ENCODE data around the gene THADA. TPM values are rescaled to one million over a fixed set of nuclear protein-coding genes. Genes with fewer than 3 reads are reported as not detected.
"Not testable (repeated sequence)": the region's sequence is repeated elsewhere in the genome, so short reads cannot be mapped to it uniquely, and the experiment has no call there.

Gene THADA, protein sequence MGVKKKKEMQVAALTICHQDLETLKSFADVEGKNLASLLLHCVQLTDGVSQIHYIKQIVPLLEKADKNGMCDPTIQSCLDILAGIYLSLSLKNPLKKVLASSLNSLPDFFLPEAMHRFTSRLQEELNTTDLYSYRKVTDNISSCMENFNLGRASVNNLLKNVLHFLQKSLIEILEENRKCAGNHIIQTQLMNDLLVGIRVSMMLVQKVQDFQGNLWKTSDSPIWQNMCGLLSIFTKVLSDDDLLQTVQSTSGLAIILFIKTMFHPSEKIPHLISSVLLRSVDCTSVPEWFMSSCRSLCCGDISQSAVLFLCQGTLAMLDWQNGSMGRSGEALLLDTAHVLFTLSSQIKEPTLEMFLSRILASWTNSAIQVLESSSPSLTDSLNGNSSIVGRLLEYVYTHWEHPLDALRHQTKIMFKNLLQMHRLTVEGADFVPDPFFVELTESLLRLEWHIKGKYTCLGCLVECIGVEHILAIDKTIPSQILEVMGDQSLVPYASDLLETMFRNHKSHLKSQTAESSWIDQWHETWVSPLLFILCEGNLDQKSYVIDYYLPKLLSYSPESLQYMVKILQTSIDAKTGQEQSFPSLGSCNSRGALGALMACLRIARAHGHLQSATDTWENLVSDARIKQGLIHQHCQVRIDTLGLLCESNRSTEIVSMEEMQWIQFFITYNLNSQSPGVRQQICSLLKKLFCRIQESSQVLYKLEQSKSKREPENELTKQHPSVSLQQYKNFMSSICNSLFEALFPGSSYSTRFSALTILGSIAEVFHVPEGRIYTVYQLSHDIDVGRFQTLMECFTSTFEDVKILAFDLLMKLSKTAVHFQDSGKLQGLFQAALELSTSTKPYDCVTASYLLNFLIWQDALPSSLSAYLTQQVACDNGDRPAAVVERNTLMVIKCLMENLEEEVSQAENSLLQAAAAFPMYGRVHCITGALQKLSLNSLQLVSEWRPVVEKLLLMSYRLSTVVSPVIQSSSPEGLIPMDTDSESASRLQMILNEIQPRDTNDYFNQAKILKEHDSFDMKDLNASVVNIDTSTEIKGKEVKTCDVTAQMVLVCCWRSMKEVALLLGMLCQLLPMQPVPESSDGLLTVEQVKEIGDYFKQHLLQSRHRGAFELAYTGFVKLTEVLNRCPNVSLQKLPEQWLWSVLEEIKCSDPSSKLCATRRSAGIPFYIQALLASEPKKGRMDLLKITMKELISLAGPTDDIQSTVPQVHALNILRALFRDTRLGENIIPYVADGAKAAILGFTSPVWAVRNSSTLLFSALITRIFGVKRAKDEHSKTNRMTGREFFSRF (N-terminal part only)
- 50.6 TPM for total RNA-seq

GRCh38 chr2:43595603-43596412, at the start of gene THADA:
THADA (minus strand) TSS chr2:43596038; CDS start chr2:43592392, 3,646 bp downstream.
- H3K36me3 ChIP-seq (ENCODE audit: control insufficient read depth in 3 of 3, insufficient read depth in 3 of 3, low read length in 3 of 3) = peaks cover 0 to 5% (median 4%) of the 10 kb centered on the region in 3 donors
- H3K9ac ChIP-seq (ENCODE audit: low read depth in 1 of 3, low read length in 3 of 3) = peak within 1 kb of the TSS; percentile 89 to 93 (median 89)
- peak within 1 kb of the TSS; percentile 93 for H3K27ac ChIP-seq (ENCODE audit: low read depth, low read length)
- peaks cover 6 to 17% (median 14%) of the 10 kb centered on the region in 3 donors for H3K4me1 ChIP-seq (ENCODE audit: control insufficient read depth in 3 of 3, insufficient read depth in 3 of 3, low read length in 3 of 3)
- no peaks in the 10 kb centered on the region for H3K9me3 ChIP-seq (ENCODE audit: control insufficient read depth in 3 of 3, low read length in 3 of 3)
- H3K27me3 ChIP-seq (ENCODE audit: control insufficient read depth in 3 of 3, insufficient read depth in 3 of 3, low read length in 3 of 3) = no peaks in the 10 kb centered on the region
- H3K4me3 ChIP-seq (ENCODE audit: low read length in 3 of 3) = peak within 1 kb of the TSS; percentile 93 to 99 (median 96)

GRCh38 chr2:43643680-43644079, 47.8 kb upstream of the THADA start:
- no peaks in the 10 kb centered on the region for H3K4me1 ChIP-seq (ENCODE audit: control insufficient read depth in 3 of 3, insufficient read depth in 3 of 3, low read length in 3 of 3)
- no peak overlapping the region for H3K9ac ChIP-seq (ENCODE audit: low read depth in 1 of 3, low read length in 3 of 3)
- H3K4me3 ChIP-seq (ENCODE audit: low read length in 3 of 3) = no peak overlapping the region
- H3K27ac ChIP-seq (ENCODE audit: low read depth, low read length) = no peak overlapping the region
- H3K36me3 ChIP-seq (ENCODE audit: control insufficient read depth in 3 of 3, insufficient read depth in 3 of 3, low read length in 3 of 3) = no peaks in the 10 kb centered on the region
- H3K27me3 ChIP-seq (ENCODE audit: control insufficient read depth in 3 of 3, insufficient read depth in 3 of 3, low read length in 3 of 3) = no peaks in the 10 kb centered on the region
- no peaks in the 10 kb centered on the region for H3K9me3 ChIP-seq (ENCODE audit: control insufficient read depth in 3 of 3, low read length in 3 of 3)

DNA sequence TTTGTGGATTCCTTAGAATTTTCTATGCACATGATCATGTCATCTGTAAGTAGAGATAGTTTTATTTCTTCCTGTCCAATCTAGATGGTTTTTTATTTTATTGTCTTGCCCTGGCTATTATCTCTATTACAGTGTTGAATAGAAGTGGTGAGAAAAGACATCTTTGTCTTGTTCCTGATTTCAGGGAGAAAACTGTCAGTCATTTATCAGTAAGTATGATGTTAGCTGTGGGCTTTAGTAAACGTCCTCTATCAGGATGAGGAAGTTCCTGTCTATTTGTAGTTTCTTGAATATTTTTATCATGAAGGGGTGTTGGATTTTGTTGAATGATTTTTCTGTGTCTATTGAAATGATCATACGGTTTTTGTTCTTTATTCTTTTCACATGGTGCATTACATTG, 46.5 kb upstream of the THADA start:
- Histone ChIP-seq H3K4me3 (ENCODE audit: low read length in 3 of 3) (no peak overlapping the region), H3K27ac (ENCODE audit: low read depth, low read length) (no peak overlapping the region), H3K27me3 (ENCODE audit: control insufficient read depth in 3 of 3, insufficient read depth in 3 of 3, low read length in 3 of 3) (peaks cover 0 to 8% (median 3%) of the 10 kb centered on the region in 3 donors), H3K36me3 (ENCODE audit: control insufficient read depth in 3 of 3, insufficient read depth in 3 of 3, low read length in 3 of 3) (no peaks in the 10 kb centered on the region), H3K9me3 (ENCODE audit: control insufficient read depth in 3 of 3, low read length in 3 of 3) (no peaks in the 10 kb centered on the region), H3K4me1 (ENCODE audit: control insufficient read depth in 3 of 3, insufficient read depth in 3 of 3, low read length in 3 of 3) (peaks cover 0 to 4% (median 4%) of the 10 kb centered on the region in 3 donors), H3K9ac (ENCODE audit: low read depth in 1 of 3, low read length in 3 of 3) (no peak overlapping the region)

GRCh38 chr2:43637030-43637803, 41.4 kb upstream of the THADA start, which contains the start of gene PLEKHH2:
PLEKHH2 (plus strand) TSS chr2:43637260; CDS start chr2:43644674, 7,414 bp downstream.
- no peaks in the 10 kb centered on the region for H3K36me3 ChIP-seq (ENCODE audit: control insufficient read depth in 3 of 3, insufficient read depth in 3 of 3, low read length in 3 of 3)
- H3K4me1 ChIP-seq (ENCODE audit: control insufficient read depth in 3 of 3, insufficient read depth in 3 of 3, low read length in 3 of 3) = peaks cover 0 to 9% (median 4%) of the 10 kb centered on the region in 3 donors
- H3K27ac ChIP-seq (ENCODE audit: low read depth, low read length) = peak within 1 kb of the TSS; percentile 25
- peak within 1 kb of the TSS; percentile 35 to 69 (median 67) for H3K9ac ChIP-seq (ENCODE audit: low read depth in 1 of 3, low read length in 3 of 3)
- H3K9me3 ChIP-seq (ENCODE audit: control insufficient read depth in 3 of 3, low read length in 3 of 3) = no peaks in the 10 kb centered on the region
- H3K27me3 ChIP-seq (ENCODE audit: control insufficient read depth in 3 of 3, insufficient read depth in 3 of 3, low read length in 3 of 3) = peaks cover 19 to 32% (median 20%) of the 10 kb centered on the region in 3 donors
- peak within 1 kb of the TSS; percentile 63 to 75 (median 65) for H3K4me3 ChIP-seq (ENCODE audit: low read length in 3 of 3)

- Histone ChIP-seq H3K36me3 (ENCODE audit: control insufficient read depth in 3 of 3, insufficient read depth in 3 of 3, low read length in 3 of 3) (no peaks in the 10 kb centered on the region), H3K9me3 (ENCODE audit: control insufficient read depth in 3 of 3, low read length in 3 of 3) (no peaks in the 10 kb centered on the region), H3K4me1 (ENCODE audit: control insufficient read depth in 3 of 3, insufficient read depth in 3 of 3, low read length in 3 of 3) (peaks cover 0 to 9% (median 4%) of the 10 kb centered on the region in 3 donors), H3K9ac (ENCODE audit: low read depth in 1 of 3, low read length in 3 of 3) (peak overlapping the region in 1 of 3 donors; percentile 43), H3K27ac (ENCODE audit: low read depth, low read length) (no peak overlapping the region), H3K4me3 (ENCODE audit: low read length in 3 of 3) (peak overlapping the region; percentile 63 to 73 (median 65)), H3K27me3 (ENCODE audit: control insufficient read depth in 3 of 3, insufficient read depth in 3 of 3, low read length in 3 of 3) (peaks cover 19 to 32% (median 23%) of the 10 kb centered on the region in 3 donors)
These were observed 40.8 kb upstream of the THADA start for GRCh38 chr2:43636621-43637020.

- H3K4me3 ChIP-seq (ENCODE audit: low read length in 3 of 3); H3K9ac ChIP-seq (ENCODE audit: low read depth in 1 of 3, low read length in 3 of 3); H3K9me3 ChIP-seq (ENCODE audit: control insufficient read depth in 3 of 3, low read length in 3 of 3); H3K4me1 ChIP-seq (ENCODE audit: control insufficient read depth in 3 of 3, insufficient read depth in 3 of 3, low read length in 3 of 3); H3K27ac ChIP-seq (ENCODE audit: low read depth, low read length); H3K36me3 ChIP-seq (ENCODE audit: control insufficient read depth in 3 of 3, insufficient read depth in 3 of 3, low read length in 3 of 3): not testable (repeated sequence)
- H3K27me3 ChIP-seq (ENCODE audit: control insufficient read depth in 3 of 3, insufficient read depth in 3 of 3, low read length in 3 of 3) = peaks cover 19 to 32% (median 26%) of the 10 kb centered on the region in 3 donors
These were observed 40.3 kb upstream of the THADA start for GRCh38 chr2:43636153-43636552.

DNA sequence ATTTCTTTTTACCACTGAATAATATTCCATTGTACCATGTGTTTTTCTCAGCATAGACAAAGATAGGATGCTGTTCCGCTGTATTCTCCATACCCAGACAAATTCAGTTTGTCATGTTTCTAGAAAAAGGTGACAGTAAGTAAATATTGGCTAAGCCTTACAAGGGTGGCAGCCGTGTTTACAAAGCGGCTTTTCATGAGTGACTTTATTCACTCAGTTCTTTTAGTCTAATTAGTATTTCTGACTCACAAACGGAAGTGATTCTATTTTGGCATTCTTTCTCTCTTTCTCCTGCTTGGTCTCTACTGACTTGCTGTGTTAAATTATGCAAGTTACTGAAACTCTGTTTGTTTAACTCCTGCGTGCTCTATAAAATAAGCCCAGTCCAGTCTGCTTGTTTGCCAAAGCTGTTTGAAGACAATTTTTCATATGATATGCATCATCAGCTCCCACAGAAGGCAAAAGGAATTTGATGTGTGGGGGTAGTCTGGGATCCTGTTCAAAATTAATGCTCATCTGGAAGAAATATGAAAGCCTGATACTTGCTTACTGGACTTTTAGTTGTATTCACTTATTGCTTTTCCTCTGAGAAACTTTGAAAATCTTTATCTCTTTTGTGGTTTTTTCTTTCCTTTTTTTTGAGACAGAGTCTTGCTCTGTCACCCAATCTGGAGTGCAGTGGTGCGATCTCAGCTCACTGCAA, 38.9 kb upstream of the THADA start:
- peaks cover 19 to 32% (median 26%) of the 10 kb centered on the region in 3 donors for H3K27me3 ChIP-seq (ENCODE audit: control insufficient read depth in 3 of 3, insufficient read depth in 3 of 3, low read length in 3 of 3)
- peaks cover 0 to 9% (median 4%) of the 10 kb centered on the region in 3 donors for H3K4me1 ChIP-seq (ENCODE audit: control insufficient read depth in 3 of 3, insufficient read depth in 3 of 3, low read length in 3 of 3)
- no peak overlapping the region for H3K9ac ChIP-seq (ENCODE audit: low read depth in 1 of 3, low read length in 3 of 3)
- no peak overlapping the region for H3K27ac ChIP-seq (ENCODE audit: low read depth, low read length)
- H3K9me3 ChIP-seq (ENCODE audit: control insufficient read depth in 3 of 3, low read length in 3 of 3) = no peaks in the 10 kb centered on the region
- no peaks in the 10 kb centered on the region for H3K36me3 ChIP-seq (ENCODE audit: control insufficient read depth in 3 of 3, insufficient read depth in 3 of 3, low read length in 3 of 3)
- no peak overlapping the region for H3K4me3 ChIP-seq (ENCODE audit: low read length in 3 of 3)

DNA sequence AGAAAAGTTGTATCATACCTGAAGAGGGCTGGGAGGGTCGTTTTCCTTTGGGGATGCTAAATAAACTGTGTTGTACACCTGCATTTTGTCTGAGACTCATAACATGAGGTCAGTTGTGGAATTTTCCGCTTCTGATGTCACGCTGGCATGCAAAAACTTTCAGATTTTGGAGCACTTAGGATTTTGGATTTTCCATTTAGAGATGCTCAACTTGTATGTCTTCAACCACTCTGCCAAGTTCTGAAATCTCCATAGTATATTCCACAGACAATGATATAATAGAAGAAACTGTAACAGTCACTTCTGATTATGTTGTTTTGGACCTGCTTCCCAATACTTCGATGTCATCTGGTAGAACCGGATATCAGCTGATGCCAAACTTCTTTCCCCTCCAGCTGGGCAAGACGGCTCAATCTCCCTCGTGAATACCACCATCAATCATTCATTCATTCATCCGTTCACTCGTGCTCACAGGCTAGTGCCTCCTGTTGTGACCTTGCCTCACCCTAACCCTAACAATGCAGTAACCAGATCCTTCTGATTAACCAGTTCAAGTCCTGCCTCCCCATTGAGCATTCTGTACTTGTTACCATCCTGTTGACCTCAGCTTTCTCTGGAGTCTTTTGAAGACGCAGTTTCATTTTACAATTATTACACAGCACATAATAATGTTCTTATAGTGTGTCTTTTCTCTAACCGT, 35.9 kb upstream of the THADA start:
- Histone ChIP-seq H3K27me3 (ENCODE audit: control insufficient read depth in 3 of 3, insufficient read depth in 3 of 3, low read length in 3 of 3) (peaks cover 15 to 21% (median 19%) of the 10 kb centered on the region in 3 donors), H3K4me1 (ENCODE audit: control insufficient read depth in 3 of 3, insufficient read depth in 3 of 3, low read length in 3 of 3) (peaks cover 0 to 3% (median 0%) of the 10 kb centered on the region in 3 donors), H3K9ac (ENCODE audit: low read depth in 1 of 3, low read length in 3 of 3) (no peak overlapping the region), H3K27ac (ENCODE audit: low read depth, low read length) (no peak overlapping the region), H3K9me3 (ENCODE audit: control insufficient read depth in 3 of 3, low read length in 3 of 3) (no peaks in the 10 kb centered on the region), H3K36me3 (ENCODE audit: control insufficient read depth in 3 of 3, insufficient read depth in 3 of 3, low read length in 3 of 3) (no peaks in the 10 kb centered on the region), H3K4me3 (ENCODE audit: low read length in 3 of 3) (no peak overlapping the region)

Measured in skeletal muscle tissue (tissue), 4 donors.